Adipocyte (in vitro differentiated cells): ENCODE measurements around the gene ADRA2B.

Source experiments
- DNase-seq: peaks from one replicate; pipeline ENCODE4 v3.0.0-alpha.2; 2015; ENCODE audit warnings: low read depth
- H3K27me3 ChIP-seq: replicated peaks from 2 replicates; pipeline ENCODE4 v1.7.0; 2013; ENCODE audit warnings: mild to moderate bottlenecking, low read length, moderate library complexity; ENCODE audit not compliant: control insufficient read depth, insufficient read depth
- H3K36me3 ChIP-seq: 2 replicates; pipeline ENCODE4 v1.7.0; 2013; ENCODE audit warnings: low read length, mild to moderate bottlenecking, moderate library complexity; ENCODE audit not compliant: control insufficient read depth, insufficient read depth, severe bottlenecking
- H3K4me1 ChIP-seq: 2 replicates; pipeline ENCODE4 v1.7.0; 2013; ENCODE audit warnings: mild to moderate bottlenecking, low read length, moderate library complexity; ENCODE audit not compliant: control insufficient read depth, insufficient read depth
- H3K4me3 ChIP-seq: 2 replicates; pipeline ENCODE4 v1.7.0; 2013; ENCODE audit warnings: mild to moderate bottlenecking, low read length, moderate library complexity
- H3K9ac ChIP-seq: 2 replicates; pipeline ENCODE4 v1.7.0; 2013; ENCODE audit warnings: mild to moderate bottlenecking, low read length, moderate library complexity
- H3K9me3 ChIP-seq: 2 replicates; pipeline ENCODE4 v1.7.0; 2013; ENCODE audit warnings: mild to moderate bottlenecking, low read length, moderate library complexity; ENCODE audit not compliant: control insufficient read depth

Gene ADRA2B

DNA sequence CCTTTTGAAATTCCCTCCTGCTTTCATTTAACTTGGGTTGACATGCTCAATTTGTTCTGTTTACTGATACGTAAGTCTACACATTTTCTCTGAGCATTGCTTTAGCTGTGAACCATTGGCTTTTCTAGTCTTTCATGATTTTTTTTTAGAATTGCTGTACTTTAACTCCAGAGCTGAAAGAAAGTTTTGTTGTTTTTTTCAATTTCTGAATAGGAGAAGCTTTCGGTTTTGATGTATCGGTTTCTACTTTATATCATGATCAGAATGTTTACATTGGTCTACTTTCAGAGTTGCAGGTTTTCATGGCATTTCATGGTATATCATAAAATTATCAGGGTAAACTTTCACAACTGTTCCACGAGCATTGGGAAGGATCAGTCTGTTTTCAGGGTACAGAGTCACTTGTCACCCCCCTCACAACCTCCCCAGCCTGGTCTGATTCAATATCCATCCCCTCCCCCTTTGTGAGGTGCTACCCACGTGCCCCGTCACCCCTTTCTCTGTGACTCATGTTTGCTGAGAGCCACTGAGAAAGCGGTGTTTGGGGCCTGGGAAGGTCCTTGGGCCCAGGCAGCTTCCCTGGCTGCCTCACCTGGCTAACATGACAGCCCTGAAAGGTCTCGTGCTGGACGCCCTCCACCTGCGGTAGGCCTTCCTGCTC lies 14.9 kb upstream of the ADRA2B start:
- Histone ChIP-seq H3K27me3 (peaks cover 49% of the 10 kb centered on the region), H3K4me3 (no peak overlapping the region), H3K4me1 (no peaks in the 10 kb centered on the region), H3K9ac (no peak overlapping the region), H3K36me3 (no peaks in the 10 kb centered on the region), H3K9me3 (no peaks in the 10 kb centered on the region)
- DNase-seq = no peak

DNA sequence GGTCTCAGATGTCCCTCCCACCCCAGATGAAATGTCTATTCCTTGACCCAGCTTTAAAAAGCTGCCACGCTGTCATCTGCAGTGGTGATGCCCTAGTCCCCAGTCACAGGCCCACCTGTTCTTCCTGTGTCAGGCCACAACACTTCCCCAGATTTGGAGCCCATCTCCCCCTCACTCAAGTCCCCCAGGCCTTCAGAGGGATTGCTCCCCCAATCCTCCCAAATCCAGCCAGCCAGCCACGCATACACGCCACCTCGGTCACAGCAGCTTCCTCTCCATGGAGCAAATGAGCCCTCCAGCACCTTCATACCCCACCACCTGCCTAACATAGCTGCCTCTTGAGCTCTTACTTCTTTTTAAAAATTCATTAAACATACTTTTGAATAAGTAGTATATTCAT lies 14.1 kb upstream of the ADRA2B start:
- no peaks in the 10 kb centered on the region for H3K36me3 ChIP-seq
- H3K4me1 ChIP-seq = no peaks in the 10 kb centered on the region
- no peak overlapping the region for H3K9ac ChIP-seq
- H3K4me3 ChIP-seq = no peak overlapping the region
- H3K27me3 ChIP-seq = peaks cover 47% of the 10 kb centered on the region
- DNase-seq = no peak
- no peaks in the 10 kb centered on the region for H3K9me3 ChIP-seq

DNA sequence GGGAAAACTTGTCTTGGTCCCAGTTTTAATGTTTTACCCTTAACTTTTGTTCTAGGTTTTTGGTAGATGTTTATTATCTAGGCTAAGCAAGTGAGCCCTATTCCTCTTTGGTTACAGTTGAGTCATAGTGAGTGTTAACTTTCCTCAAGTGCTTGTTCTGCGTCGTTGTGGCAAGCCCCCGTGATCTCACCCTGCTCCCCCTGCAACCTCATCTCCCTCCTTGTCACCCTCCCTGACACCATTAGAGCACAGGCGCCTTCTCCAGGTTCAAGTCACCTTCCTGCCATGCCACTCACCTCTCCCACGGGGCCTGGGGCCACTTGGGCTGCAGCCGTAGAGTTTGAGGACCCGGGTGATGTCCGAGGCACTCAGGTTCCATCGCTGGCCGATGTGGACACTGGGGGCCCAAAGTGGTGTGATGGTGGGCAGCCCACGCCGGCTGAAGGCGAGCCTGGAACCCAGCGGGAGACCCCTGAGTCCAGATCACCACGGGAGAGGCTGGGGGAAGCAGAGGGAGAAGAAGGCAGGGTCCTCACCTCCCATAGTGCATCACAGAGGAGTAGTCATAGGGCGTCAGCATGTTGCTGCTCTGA lies 13.3 kb upstream of the ADRA2B start:
- Histone ChIP-seq H3K27me3 (peaks cover 47% of the 10 kb centered on the region), H3K4me1 (no peaks in the 10 kb centered on the region), H3K36me3 (no peaks in the 10 kb centered on the region), H3K9me3 (no peaks in the 10 kb centered on the region), H3K9ac (no peak overlapping the region), H3K4me3 (no peak overlapping the region)
- DNase-seq = no peak

DNA sequence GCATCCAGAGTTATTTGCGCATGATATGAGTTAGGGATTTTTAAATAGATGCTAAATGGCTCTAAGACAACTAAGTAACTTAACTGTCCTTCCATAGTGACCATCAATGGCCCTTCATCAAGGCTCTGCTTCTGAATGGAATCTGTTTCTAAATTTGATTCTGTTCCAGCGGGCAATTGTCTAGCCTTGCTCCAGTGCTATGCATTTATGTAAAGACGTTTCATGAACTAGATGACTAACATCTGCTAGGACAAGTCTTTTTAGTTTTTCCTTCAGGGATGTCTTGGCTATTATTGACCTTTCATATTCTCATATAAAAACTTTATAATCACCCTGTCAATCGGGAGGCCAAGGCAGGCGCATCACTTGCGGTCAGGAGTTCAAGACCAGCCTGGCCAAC lies 12.1 kb upstream of the ADRA2B start:
- Histone ChIP-seq H3K9me3 (no peaks in the 10 kb centered on the region), H3K9ac (no peak overlapping the region), H3K4me1 (no peaks in the 10 kb centered on the region), H3K4me3 (no peak overlapping the region), H3K36me3 (no peaks in the 10 kb centered on the region), H3K27me3 (peaks cover 45% of the 10 kb centered on the region)
- DNase-seq = no peak

DNA sequence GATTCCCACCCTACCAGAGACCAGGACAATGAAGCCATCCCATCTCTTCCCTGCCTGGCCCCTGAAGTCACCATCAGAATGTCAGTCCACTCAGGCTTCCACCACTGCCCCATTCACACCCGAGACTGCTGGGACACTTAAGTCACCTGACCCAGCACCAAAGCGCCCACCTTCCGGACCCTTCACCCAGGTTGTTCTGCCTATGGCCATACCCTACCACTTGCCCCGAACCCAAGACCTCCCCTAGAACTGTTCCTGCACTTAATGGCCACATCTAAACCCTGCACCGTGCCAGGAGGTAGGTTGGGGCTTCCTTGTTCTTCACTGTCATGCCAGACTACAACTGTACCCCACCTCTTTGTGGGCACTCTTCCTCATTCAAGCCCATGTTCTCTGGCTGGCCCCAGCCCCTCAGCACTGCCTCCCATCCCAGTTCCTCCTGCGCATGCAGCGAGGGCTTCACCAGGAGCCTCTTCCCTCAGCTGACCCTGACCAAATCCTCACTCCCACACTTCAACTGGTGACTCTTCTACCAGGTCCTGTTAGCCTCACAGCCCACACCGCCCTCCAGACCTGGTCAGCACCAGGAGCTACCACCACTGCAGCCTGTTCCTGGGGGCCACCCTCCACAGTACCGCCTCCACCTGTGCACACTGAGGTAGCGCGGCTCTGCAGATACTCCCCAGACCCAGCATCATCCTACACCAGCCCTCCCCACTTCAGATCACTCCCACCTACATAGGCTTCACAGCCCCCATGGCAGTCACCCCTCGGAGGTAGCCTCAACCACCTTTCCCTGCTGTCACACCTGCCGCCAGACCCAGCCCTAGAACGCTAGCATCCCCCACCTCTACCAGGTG lies 8.3 kb upstream of the ADRA2B start:
- no peaks in the 10 kb centered on the region for H3K9me3 ChIP-seq
- DNase-seq = no peak
- peaks cover 68% of the 10 kb centered on the region for H3K27me3 ChIP-seq
- no peaks in the 10 kb centered on the region for H3K4me1 ChIP-seq
- H3K9ac ChIP-seq = no peak overlapping the region
- no peaks in the 10 kb centered on the region for H3K36me3 ChIP-seq
- no peak overlapping the region for H3K4me3 ChIP-seq

DNA sequence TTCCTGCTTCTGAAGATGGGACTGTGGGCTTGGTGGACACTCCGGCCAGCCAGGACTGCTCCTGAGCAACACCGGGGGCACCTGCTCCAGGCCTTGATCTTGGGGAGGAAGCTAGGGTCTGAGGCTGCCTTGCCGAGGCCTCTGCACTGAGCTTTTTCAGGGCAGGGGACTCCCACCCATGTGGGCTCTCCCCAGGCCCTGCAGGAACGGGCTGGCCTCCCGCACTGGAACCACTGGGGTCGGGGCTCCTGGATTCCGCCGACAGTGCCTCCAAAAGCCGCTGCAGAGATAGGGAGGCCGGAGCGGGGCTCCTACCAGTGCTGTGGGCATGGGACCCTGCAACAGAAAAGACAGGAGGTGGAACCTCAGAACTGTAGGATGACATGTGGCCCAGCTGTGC lies 7.6 kb upstream of the ADRA2B start:
- DNase-seq = no peak
- peaks cover 71% of the 10 kb centered on the region for H3K27me3 ChIP-seq
- no peaks in the 10 kb centered on the region for H3K9me3 ChIP-seq

DNA sequence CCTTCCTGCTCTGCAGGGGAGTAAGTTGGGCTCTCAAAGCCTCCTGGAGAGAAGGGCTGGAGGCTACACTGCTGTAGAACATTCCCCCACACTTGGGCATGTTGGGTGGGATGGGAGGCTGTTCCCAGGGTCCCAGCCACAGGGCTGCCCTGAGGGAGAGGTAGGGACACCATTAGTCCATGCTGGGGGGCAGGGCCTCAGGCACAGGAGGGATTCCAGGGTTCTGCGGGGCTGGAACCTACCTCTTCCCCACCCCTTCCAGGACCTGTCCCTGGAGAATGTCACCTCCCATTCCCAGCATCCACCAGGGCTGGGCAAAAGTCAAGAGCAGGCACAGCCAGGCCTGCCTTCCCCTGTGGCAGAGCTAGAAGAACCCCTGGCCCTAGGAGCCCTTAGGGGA lies 6.9 kb upstream of the ADRA2B start:
- DNase-seq = no peak
- no peaks in the 10 kb centered on the region for H3K9me3 ChIP-seq
- no peaks in the 10 kb centered on the region for H3K4me1 ChIP-seq
- H3K36me3 ChIP-seq = no peaks in the 10 kb centered on the region
- no peak overlapping the region for H3K4me3 ChIP-seq
- peaks cover 78% of the 10 kb centered on the region for H3K27me3 ChIP-seq
- H3K9ac ChIP-seq = no peak overlapping the region

More for the DNA sequence above, 7.6 kb upstream of the ADRA2B start:
- no peak overlapping the region for H3K9ac ChIP-seq
- no peak overlapping the region for H3K4me3 ChIP-seq
- H3K36me3 ChIP-seq = no peaks in the 10 kb centered on the region
- H3K4me1 ChIP-seq = no peaks in the 10 kb centered on the region

DNA sequence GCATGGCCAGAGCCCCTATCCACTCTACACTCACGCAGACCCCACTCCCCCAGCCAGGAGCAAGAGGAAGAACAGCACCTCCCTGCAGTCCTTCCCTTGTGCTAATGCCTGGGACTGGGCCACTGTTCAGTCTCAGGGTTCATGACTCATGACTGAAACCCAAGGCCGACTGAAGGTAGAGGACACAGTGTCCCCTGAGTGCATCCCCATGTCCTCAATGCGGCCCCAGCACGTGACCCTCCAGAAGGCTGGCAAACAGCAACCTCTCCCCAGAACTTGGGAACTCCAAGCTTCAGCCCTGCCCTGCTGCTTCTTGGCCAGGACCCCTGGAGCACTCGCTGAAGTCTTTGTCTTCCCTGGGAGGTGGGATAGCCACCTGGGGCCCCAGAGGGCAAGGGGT lies 6.0 kb upstream of the ADRA2B start:
- Histone ChIP-seq H3K4me3 (no peak overlapping the region), H3K4me1 (no peaks in the 10 kb centered on the region), H3K27me3 (peaks cover 85% of the 10 kb centered on the region), H3K9me3 (no peaks in the 10 kb centered on the region), H3K36me3 (no peaks in the 10 kb centered on the region), H3K9ac (no peak overlapping the region)
- DNase-seq = no peak

DNA sequence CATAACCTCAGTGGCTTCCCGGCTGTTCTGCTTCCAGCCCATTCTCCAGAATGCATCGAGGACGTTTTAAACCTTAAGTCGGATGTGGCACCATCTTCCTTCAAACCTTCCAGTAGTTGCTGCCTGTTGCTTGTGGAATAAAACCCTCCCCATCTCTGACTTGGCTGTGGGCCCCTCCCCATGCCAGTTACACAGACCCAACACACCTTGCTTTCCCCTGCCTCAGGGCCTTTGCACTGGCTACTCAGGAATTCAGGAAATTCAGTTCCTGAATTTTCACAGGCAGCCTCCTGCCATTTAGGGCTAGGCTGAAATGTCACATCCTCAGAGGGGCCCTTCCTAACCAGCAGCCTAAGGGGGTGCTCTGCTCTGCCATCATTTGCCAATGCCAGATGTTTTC lies 5.0 kb upstream of the ADRA2B start:
- H3K9ac ChIP-seq = no peak overlapping the region
- no peaks in the 10 kb centered on the region for H3K9me3 ChIP-seq
- DNase-seq = no peak
- no peak overlapping the region for H3K4me3 ChIP-seq
- H3K4me1 ChIP-seq = no peaks in the 10 kb centered on the region
- peaks cover 81% of the 10 kb centered on the region for H3K27me3 ChIP-seq
- no peaks in the 10 kb centered on the region for H3K36me3 ChIP-seq

DNA sequence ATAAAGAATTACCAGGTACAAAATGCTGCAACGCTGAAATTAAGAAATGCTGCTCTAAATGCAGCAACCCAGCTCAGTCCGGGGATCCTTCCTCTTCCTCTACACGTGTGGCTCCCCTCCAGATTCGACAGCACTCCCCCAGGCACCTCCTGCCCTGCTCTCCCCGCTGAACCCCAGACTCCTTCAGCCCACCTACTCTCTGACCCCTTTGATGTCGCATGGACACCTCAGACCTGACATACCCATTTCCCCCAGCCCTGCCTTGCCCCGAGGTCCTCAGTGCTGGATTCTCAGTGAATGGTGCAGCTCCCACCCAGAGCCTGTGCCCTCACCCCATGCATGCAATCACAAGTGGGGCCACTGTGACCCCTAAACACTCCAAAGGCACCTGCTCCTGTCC lies 4.6 kb upstream of the ADRA2B start:
- Histone ChIP-seq H3K27me3 (peaks cover 78% of the 10 kb centered on the region), H3K36me3 (no peaks in the 10 kb centered on the region), H3K4me1 (no peaks in the 10 kb centered on the region), H3K9me3 (no peaks in the 10 kb centered on the region), H3K4me3 (no peak overlapping the region), H3K9ac (no peak overlapping the region)
- no peak for DNase-seq

DNA sequence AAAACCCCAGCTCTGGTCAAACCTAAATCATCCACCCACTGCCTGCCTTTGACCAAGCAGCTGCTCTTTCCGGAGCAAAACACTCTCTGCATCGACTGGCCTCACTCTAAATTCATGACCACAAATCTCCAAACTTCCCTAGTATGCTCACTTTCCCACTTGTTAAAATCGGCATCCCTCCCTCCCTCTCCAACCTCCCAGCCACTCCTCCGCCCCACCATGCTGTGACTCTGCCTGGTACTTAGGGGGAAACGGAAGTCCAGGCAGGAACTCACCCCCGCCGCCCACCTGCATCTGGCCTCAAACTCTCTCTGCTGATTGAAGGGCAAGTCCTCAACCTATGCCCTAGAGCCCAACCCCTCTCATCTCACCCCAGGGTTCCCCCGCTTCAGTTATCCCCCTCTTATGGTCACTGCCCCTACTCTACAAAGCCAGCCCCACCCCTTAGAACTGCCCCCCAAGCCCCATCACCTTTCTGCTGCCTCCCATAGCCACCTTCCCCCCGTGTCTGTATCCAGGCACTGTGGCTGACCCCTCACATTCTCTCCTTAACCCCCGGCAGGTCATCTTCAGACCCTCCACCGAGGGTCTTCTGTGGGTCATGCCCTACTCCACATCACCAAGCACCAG lies 3.8 kb upstream of the ADRA2B start:
- Histone ChIP-seq H3K4me1 (no peaks in the 10 kb centered on the region), H3K9me3 (no peaks in the 10 kb centered on the region), H3K27me3 (peaks cover 73% of the 10 kb centered on the region), H3K4me3 (no peak overlapping the region), H3K9ac (no peak overlapping the region), H3K36me3 (no peaks in the 10 kb centered on the region)
- no peak for DNase-seq
